Peyer's patch (tissue), 4 donors: ENCODE measurements around the gene CCDC160. TPM values are rescaled to one million over a fixed set of nuclear protein-coding genes. Genes with fewer than 3 reads are reported as not detected.
"Not testable (repeated sequence)": the region's sequence is repeated elsewhere in the genome, so short reads cannot be mapped to it uniquely, and the experiment has no call there.

Experiments used
- DNase-seq, 3 donors: peaks; one replicate each; pipeline ENCODE4 v3.0.0-alpha.2; 2017 to 2019
- H3K27ac ChIP-seq, 4 donors: fragments of 200-600 bp; sonication (generic); one replicate each; pipeline ENCODE4 v1.5.1; 2016 to 2019
- H3K27me3 ChIP-seq, 2 donors: fragments of 200-600 bp; sonication (generic); one replicate each; pipeline ENCODE4 v1.5.1; 2019
- H3K36me3 ChIP-seq, 3 donors: fragments of 200-600 bp; sonication (generic); one replicate each; pipeline ENCODE4 v1.5.1; 2016 to 2019
- H3K4me1 ChIP-seq, 4 donors: fragments of 200-600 bp; sonication (generic); one replicate each; pipeline ENCODE4 v1.5.1; 2016 to 2019
- H3K4me3 ChIP-seq, 4 donors: fragments of 200-600 bp; sonication (generic); 1 replicate in 3 of 4; 2 replicates in 1 of 4; pipeline ENCODE4 v1.5.1; 2016 to 2019; ENCODE audit warnings: mild to moderate bottlenecking in 1 of 4
- H3K9me3 ChIP-seq, 4 donors: fragments of 200-600 bp; sonication (generic); one replicate each; pipeline ENCODE4 v1.5.1; 2016 to 2019; ENCODE audit warnings: mild to moderate bottlenecking in 1 of 4
- CTCF ChIP-seq, 6 experiments: fragments of 450-650 bp in 4 of 6; fragments of 200-600 bp in 2 of 6; sonication (generic) in 1 of 6; IDR thresholded peaks; one replicate each; pipeline ENCODE4 v1.5.1; 2017 to 2019; ENCODE audit warnings: antibody characterized with exemption in 6 of 6, mild to moderate bottlenecking in 3 of 6, moderate library complexity in 1 of 6
- POLR2A ChIP-seq, 2 donors: fragments of 450-650 bp; IDR thresholded peaks; one replicate each; pipeline ENCODE4 v1.5.1; 2017; ENCODE audit warnings: antibody characterized with exemption in 2 of 2, mild to moderate bottlenecking in 2 of 2, moderate library complexity in 2 of 2
- total RNA-seq, 4 donors: library from RNA; depleted of rRNA; stranded (reverse); fragments of >200 nt; gene quantifications; one replicate each; pipeline ENCODE4 v1.1.0, GENCODE V29; 2016

Gene CCDC160
- total RNA-seq, 4 donors from 2014 or later: not detected

- TF ChIP-seq CTCF (IDR thresholded peaks at IDR 0.05) (no peak), POLR2A (IDR thresholded peaks at IDR 0.05) (no peak)
- Histone ChIP-seq H3K27me3 (no peaks in the 10 kb centered on the region), H3K36me3 (no peaks in the 10 kb centered on the region), H3K4me3 (no peak overlapping the region), H3K9me3 (no peaks in the 10 kb centered on the region), H3K27ac (no peak overlapping the region), H3K4me1 (no peaks in the 10 kb centered on the region)
- DNase-seq: no peak
Measured at GRCh38 chrX:134255555-134255954, 18.6 kb downstream of the CCDC160 start.

DNA sequence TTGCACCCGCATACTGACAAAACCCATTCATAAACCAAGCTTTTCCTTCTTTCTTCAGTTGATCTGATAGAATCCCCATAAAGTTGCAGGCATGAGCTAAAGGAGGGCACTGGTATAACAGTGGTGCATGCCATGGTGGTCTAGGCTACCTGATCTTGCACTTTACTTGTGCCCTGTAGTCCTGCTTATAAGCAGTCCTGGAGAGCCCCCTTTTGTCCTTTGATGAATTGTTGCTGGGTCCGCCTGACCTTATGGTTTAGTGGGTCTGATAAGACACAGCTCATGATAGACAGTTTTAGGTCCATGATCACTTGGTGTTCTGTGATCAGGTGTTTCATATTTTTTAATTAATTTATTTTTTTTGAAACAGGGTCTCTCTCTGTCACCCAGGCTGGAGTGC, 19.7 kb downstream of the CCDC160 start:
- no peaks in the 10 kb centered on the region for H3K4me1 ChIP-seq
- H3K36me3 ChIP-seq: no peaks in the 10 kb centered on the region
- no peaks in the 10 kb centered on the region for H3K27me3 ChIP-seq
- no peaks in the 10 kb centered on the region for H3K9me3 ChIP-seq
- DNase-seq: no peak
- no peak overlapping the region for H3K4me3 ChIP-seq
- no peak for TF ChIP-seq CTCF (IDR thresholded peaks at IDR 0.05)
- no peak for TF ChIP-seq POLR2A (IDR thresholded peaks at IDR 0.05)
- no peak overlapping the region for H3K27ac ChIP-seq

DNA sequence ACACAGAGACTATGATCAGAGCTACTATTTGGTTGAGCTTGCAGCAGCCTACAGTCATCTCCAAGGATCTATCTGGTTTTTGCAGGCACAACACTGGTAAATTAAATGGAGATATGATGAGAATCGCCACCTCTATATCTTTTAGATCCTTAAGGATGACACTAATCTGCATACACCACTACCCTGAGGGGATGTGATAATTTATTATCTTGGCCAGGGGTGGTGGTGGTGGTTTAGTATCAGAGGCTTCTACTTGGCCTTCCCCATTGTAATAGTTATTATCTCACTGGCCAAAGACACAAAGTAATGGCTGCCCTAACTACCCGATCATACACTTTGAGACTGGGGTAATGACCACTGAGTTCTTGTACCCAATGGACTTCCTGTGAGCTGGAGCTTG, 21.2 kb downstream of the CCDC160 start:
- no peaks in the 10 kb centered on the region for H3K4me1 ChIP-seq
- no peak for DNase-seq
- H3K4me3 ChIP-seq: no peak overlapping the region
- H3K27ac ChIP-seq: no peak overlapping the region
- no peaks in the 10 kb centered on the region for H3K27me3 ChIP-seq
- H3K36me3 ChIP-seq: no peaks in the 10 kb centered on the region
- H3K9me3 ChIP-seq: no peaks in the 10 kb centered on the region
- TF ChIP-seq POLR2A (IDR thresholded peaks at IDR 0.05) (no peak), CTCF (IDR thresholded peaks at IDR 0.05) (no peak)

GRCh38 chrX:134285934-134286333, 49.0 kb downstream of the CCDC160 start:
- H3K9me3 ChIP-seq, H3K4me3 ChIP-seq, H3K27me3 ChIP-seq, H3K4me1 ChIP-seq, H3K27ac ChIP-seq, H3K36me3 ChIP-seq, DNase-seq: not testable (repeated sequence)

- Histone ChIP-seq H3K27me3 (no peaks in the 10 kb centered on the region), H3K27ac (no peak overlapping the region), H3K4me1 (no peaks in the 10 kb centered on the region), H3K9me3 (no peaks in the 10 kb centered on the region), H3K36me3 (no peaks in the 10 kb centered on the region), H3K4me3 (no peak overlapping the region)
- no peak for DNase-seq
- TF ChIP-seq POLR2A (IDR thresholded peaks at IDR 0.05): no peak
- TF ChIP-seq CTCF (IDR thresholded peaks at IDR 0.05): no peak
Measured at GRCh38 chrX:134287346-134287745, 50.4 kb downstream of the CCDC160 start.

DNA sequence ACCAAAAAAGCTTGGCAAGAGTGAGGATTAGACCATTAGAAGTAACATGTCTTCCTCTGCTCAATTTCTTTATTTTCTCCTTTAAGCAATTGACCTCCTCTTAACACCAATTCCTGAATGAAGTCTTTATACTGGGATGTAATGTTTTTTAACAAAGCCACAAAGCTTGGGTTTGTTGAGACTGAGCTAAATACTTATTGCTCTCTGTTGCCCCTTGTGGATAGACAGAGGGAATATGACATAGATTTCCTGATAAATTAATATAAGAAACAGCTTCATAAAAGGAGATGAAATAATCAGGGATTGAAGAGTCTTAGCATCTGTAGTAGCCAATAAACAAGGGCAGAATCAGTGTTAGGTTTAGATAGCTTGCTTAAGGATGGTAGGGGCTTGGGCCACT, 57.6 kb downstream of the CCDC160 start:
- no peaks in the 10 kb centered on the region for H3K36me3 ChIP-seq
- H3K4me1 ChIP-seq: no peaks in the 10 kb centered on the region
- no peak overlapping the region for H3K27ac ChIP-seq
- TF ChIP-seq POLR2A (IDR thresholded peaks at IDR 0.05) (no peak), CTCF (IDR thresholded peaks at IDR 0.05) (no peak)
- no peaks in the 10 kb centered on the region for H3K27me3 ChIP-seq
- no peak for DNase-seq
- no peak overlapping the region for H3K4me3 ChIP-seq
- H3K9me3 ChIP-seq: no peaks in the 10 kb centered on the region

Other genes starting within 250 kb of the CCDC160 start
- 10 to 100 TPM in 3 of 4 donors, 1 to 10 TPM in 1; 6.7 to 19.8 (median 11.7) TPM for gene PHF6, start 136.1 kb downstream of the CCDC160 start, total RNA-seq
- gene HPRT1, start 223.0 kb downstream of the CCDC160 start, total RNA-seq: 10 to 100 TPM; 11.6 to 19.4 (median 17.6) TPM